Measurements from ENCODE around the gene SPINT1. TPM values are rescaled to one million over a fixed set of nuclear protein-coding genes. Genes with fewer than 3 reads are reported as not detected.

The SPINT1 gene
- total and polyA plus RNA-seq, 2 of the 13 experiments (the other 11 are each of a cell fraction or from before 2014, with no cell fraction given), result 0.49 to 2.5 TPM

GRCh38 chr15:40893733-40894680, 50.2 kb downstream of the SPINT1 start, which contains the start of gene VPS18 (continued):
- TF ChIP-seq HNF1A (IDR thresholded peaks at IDR 0.05; ENCODE audit: low read depth), result 0 out of 2 replicates have a peak, but pooled peaks have one; percentile 2
- no peak for TF ChIP-seq HNF1A (CRISPR knock-in tag; IDR thresholded peaks at IDR 0.05; ENCODE audit: borderline replicate concordance)
- TF ChIP-seq KDM3A (CRISPR knock-in tag; IDR thresholded peaks at IDR 0.05; ENCODE audit: low read depth), result 0 out of 2 replicates have a peak, but pooled peaks have one; percentile 15
- no peak for TF ChIP-seq ZNF230 (CRISPR knock-in tag; IDR thresholded peaks at IDR 0.05)
- no peak for TF ChIP-seq ESRRA (CRISPR knock-in tag; IDR thresholded peaks at IDR 0.05; ENCODE audit: low read depth)
- peak; percentile 71 for TF ChIP-seq ZSCAN31 (CRISPR knock-in tag; IDR thresholded peaks at IDR 0.05; ENCODE audit: low read depth)
- TF ChIP-seq ELF3 (CRISPR knock-in tag; IDR thresholded peaks at IDR 0.05), result peak; percentile 80
- TF ChIP-seq SRSF4 (IDR thresholded peaks at IDR 0.05; ENCODE audit: low read depth, low read length, poor library complexity, severe bottlenecking), result no peak
- TF ChIP-seq ZNF580 (CRISPR knock-in tag; IDR thresholded peaks at IDR 0.05; ENCODE audit: borderline replicate concordance, low read depth), result no peak; the same call in 1 of the 2 replicates
- peak; percentile 42 for TF ChIP-seq ZFY (CRISPR knock-in tag; IDR thresholded peaks at IDR 0.05)
- TF ChIP-seq DZIP1 (CRISPR knock-in tag; IDR thresholded peaks at IDR 0.05), result peak; percentile 69; the same call in 1 of the 2 replicates
- TF ChIP-seq, protein P1, sequence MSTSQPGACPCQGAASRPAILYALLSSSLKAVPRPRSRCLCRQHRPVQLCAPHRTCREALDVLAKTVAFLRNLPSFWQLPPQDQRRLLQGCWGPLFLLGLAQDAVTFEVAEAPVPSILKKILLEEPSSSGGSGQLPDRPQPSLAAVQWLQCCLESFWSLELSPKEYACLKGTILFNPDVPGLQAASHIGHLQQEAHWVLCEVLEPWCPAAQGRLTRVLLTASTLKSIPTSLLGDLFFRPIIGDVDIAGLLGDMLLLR (CRISPR knock-in tag; IDR thresholded peaks at IDR 0.05), result peak; percentile 54
- TF ChIP-seq, protein P2, sequence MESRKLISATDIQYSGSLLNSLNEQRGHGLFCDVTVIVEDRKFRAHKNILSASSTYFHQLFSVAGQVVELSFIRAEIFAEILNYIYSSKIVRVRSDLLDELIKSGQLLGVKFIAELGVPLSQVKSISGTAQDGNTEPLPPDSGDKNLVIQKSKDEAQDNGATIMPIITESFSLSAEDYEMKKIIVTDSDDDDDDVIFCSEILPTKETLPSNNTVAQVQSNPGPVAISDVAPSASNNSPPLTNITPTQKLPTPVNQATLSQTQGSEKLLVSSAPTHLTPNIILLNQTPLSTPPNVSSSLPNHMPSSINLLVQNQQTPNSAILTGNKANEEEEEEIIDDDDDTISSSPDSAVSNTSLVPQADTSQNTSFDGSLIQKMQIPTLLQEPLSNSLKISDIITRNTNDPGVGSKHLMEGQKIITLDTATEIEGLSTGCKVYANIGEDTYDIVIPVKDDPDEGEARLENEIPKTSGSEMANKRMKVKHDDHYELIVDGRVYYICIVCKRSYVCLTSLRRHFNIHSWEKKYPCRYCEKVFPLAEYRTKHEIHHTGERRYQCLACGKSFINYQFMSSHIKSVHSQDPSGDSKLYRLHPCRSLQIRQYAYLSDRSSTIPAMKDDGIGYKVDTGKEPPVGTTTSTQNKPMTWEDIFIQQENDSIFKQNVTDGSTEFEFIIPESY (CRISPR knock-in tag; IDR thresholded peaks at IDR 0.05), result peak; percentile 55; the same call in 1 of the 2 replicates
- TF ChIP-seq SNRNP70 (IDR thresholded peaks at IDR 0.05; ENCODE audit: low read depth, low read length), result no peak
- no peak for TF ChIP-seq RORA (CRISPR knock-in tag; IDR thresholded peaks at IDR 0.05)
- TF ChIP-seq NR1H2 (CRISPR knock-in tag; IDR thresholded peaks at IDR 0.05; ENCODE audit: borderline replicate concordance, low read depth), result no peak
- TF ChIP-seq HDAC6 (IDR thresholded peaks at IDR 0.05; ENCODE audit: low read depth, low read length), result no peak
- TF ChIP-seq SMARCE1 (IDR thresholded peaks at IDR 0.05; ENCODE audit: borderline replicate concordance), result no peak
- no peak for TF ChIP-seq RBM22 (optimal IDR thresholded peaks at IDR 0.05; ENCODE audit: low read length)
